NCI-H1694 (cell line): ENCODE data around the gene GLIS2.
A peak's percentile ranks its signal among the peaks of the same experiment; 100 is the strongest.

Source experiments
- DNase-seq: peaks from one replicate; lab custom pipeline; 2025; lab: John Stamatoyannopoulos, UW

Gene GLIS2

DNA sequence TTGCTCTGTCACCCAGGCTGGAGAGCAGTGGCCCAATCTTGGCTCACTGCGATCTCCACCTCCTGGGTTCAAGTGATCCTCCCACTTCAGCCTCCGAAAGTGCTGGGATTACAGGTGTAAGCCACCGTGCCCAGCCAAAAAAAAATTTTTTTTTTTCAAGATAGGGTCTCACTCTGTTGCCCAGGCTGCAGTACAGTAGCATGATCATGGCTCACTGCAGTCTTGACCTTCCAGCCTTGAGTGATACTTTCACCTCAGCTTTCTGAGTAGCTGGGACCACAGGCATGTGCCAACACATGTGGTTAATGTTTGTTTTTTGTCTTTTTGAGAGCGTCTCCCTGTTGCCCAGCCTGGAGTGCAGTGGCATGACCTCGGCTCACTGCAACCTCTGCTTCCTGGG, 37.0 kb downstream of the GLIS2 start:
- no peak for DNase-seq

DNA sequence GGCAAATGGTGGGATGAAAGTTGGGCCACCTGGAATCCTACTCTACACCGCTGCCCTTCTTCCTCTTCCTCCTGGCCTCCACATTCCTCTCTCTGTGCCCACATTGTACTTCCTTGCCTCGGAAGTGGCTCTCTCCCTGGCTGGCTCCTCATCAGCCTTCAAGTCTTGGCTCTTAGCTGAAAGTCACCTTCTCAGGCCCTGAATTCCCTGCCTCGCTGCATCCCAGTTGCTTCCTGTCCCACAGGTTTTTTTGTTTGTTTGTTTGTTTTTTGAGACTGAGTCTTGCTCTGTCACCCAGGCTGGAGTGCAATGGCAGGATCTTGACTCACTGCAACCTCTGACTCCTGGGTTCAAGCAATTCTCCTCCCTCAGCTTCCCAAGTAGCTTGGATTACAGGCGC, 37.8 kb downstream of the GLIS2 start:
- no peak for DNase-seq

DNA sequence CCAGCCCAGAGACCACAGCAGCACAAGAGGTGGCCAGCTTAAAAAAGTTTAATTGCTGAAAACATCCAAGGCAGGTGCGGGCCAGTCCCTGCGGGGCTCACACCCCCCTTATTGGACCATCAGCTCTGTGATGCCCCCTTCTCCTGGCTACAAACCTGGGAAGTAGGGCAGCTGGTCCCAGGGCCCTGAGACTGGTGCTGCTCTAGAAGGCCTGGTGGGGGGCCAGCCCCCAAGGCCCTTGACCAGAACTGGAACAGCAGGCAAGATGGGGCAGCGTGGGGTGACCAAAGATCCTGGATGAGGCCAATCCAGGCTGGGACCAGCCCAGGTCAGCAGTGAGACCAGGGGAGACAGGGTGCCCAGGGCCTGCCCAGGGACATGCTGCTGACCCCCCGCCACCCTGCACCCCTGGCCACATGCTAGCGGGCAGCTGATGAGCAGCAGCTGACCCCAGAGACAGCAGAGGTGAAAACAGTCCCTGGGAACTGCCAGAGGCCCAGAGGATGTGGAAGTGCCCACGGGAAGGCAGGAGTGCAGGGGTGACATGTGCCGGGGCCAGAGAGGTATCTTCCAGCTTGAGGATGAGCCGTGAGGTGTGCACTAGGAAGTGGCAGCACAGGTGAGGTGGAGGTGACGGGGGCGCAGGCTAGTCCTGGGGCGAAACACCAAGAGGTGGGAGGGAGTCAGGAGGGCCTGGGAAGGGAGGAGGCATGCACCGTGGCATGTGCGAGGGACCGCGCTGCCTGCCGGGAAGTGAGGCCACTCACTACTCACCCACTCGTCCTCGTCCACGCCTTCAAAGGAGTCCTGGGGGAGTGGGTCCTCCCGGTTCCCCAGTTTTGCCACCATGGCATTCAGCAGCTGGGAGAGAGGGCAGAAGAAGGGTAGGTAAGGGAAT, 38.9 kb downstream of the GLIS2 start:
- DNase-seq, result no peak

DNA sequence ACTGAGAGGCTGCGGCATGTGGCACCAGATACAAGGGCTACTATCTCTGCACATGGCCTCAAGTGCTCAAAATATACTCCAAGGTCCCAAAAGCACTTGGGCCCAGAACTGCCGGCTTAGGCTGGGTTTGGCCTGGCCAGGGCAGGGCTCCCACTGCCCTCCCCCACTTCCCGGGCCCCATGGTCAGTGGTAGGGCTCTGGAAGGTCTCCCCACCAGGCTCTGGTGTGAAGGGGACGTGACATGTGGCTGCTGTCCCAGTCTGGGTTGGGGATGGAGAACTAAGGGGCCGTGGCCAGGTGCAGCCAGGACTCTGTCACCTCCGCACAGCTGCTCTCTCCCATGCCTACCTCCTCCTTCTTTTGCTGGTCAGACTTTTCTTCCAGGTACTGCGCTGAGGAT, 41.0 kb downstream of the GLIS2 start:
- no peak for DNase-seq

DNA sequence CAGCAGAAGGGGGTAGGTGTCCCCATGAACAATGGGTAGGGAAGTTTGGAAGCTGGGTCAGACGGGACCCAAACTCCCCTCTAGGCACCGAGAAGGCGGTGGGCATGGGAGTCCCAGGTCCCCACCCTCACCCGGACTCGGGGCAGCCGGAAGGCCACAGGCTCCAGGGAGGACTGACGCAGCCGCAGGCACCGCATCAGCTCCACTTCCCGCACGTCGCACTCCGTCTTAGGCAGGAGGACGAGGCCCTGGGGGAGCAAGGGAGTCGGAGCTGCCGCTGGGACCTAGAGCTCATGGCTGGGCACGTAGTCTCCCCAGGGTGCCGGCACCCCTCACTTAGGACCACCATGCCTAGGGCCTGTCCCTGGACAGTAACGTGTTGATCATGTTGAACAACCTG, 42.4 kb downstream of the GLIS2 start:
- DNase-seq, result no peak

DNA sequence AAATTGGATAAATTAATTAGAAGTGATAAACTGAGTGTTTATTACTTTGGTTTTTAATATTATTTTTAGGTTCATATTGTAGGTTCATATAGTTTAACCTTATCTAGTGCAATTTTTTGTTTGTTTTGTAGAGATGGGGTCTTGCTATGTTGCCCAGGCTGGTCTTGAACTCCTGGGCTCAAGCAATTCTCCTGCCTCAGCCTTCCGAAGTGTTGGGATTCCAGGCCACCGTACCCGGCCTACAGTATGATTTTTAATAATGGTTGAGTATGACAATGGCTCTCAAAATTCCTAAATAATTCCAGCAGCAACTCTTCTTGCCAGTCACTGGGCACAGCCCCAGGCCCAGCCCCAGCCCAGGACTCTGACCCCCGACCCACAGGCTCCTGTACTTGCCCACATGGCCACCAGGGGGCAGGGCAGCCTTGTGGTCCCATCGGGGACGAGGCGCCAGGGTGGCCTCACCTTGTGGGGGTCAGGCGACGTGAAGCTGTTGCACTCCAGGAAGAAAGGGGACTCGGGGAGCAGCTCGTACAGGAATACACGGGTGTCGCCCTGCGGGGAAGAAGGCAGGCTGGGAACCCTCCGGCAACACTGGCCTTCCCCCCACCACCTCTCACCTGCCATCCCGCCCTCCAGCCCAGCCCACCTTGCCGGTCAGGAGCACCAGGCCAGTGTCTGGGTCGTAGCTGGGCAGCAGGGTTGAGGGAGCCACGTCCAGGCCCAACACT, 43.1 kb downstream of the GLIS2 start:
- peak; percentile 5 for DNase-seq

DNA sequence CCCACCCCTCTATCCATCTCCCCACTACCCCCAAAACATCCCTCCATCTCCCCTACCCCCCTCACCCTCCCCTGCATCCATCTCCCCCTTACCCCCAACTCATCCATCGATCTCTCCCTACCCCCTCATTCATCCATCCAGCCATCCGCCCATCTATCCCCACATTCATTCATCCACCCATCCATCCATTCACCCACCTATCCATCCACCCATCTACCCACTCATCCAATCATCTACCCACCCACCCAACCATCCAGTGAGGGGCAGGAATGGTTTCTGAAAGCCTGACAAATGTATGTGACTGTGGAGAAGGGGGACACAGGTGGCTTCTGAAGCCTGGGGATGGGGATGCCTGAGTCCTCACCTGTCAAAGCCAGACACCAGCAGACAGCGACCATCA, 44.0 kb downstream of the GLIS2 start:
- no peak for DNase-seq

DNA sequence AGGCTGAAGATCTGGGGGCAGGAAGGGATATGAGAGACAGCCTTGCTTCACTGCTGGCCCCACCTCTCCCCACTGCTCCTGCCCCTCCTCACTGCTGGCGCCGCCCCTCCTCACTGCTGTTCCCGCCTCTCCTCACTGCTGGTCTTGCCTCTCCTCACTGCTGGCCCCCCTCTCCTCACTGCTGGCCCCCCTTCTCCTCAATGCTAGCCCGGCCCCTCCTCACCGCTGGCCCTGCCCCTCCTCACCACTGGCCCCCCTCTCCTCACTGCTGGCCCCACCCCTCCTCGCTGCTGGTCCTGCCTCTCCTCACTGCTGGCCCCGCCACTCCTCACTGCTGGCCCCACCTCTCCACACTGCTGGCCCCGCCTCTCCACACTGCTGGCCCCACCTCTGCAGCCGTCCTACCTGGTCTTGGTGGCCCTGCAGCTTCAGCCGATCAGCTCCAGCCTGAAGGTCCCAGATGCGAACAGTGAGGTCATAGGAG, 44.7 kb downstream of the GLIS2 start:
- DNase-seq, result no peak

DNA sequence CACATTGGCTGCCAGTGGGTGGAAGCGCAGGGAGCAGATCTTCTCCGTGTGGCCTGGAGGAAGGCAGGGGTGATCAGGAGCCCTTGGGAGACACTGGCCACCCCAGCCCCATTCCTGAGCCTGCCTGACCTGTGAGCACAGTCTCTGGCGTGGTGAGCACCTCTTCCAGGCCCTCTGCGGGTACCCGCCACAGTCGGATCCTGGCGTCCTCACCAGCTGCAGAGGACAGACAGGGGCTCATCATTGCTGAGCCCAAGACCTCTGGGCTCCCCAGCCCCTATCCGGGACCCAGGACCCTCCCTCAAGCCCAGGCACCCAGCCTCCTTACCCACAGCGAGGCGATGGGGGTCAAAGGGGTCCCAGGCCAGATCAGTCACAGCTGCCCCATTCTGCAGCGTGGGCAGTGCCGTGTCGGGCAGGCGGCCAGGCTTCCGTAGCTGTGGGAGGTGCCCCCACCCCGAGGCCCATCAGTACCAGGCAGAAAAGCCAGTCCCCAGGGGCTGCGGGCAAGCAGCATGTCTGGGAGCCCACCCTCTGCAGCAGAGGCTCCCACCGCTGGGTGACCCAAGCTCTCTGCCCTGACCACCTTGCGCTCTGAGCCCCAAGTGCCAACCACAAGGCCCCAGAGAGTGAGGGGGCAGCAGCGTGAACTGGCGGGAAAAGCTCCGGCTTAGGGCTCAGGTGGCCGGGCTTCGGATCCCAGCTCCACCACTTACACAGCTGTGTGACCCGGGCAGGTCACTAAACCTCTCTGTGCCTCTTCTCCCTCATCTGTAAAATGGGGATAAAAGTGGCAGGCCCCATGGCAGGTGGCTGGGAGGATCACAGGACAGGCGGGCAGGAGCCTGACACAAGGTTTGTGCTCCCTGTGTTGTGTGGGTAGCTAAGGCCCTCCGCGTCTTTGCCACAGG, 45.4 kb downstream of the GLIS2 start:
- no peak for DNase-seq

DNA sequence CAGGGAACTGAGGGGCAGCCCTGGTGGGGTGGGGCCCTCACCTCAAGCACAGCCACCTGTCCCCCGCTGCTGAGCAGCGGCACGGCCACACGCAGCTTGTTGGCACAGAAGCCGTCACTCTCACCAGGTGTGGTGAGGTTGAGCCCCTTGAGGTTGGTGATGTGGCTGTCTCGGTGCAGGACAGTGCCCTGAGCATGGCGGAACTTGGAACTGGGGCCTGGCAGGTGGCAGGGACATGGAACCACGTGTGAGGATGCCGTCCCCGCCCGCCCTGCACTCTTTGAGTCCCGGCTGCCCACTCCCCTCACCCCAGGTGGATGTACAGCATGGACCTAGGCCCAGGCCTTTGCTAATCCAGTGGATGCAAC, 46.1 kb downstream of the GLIS2 start:
- DNase-seq, result no peak

DNA sequence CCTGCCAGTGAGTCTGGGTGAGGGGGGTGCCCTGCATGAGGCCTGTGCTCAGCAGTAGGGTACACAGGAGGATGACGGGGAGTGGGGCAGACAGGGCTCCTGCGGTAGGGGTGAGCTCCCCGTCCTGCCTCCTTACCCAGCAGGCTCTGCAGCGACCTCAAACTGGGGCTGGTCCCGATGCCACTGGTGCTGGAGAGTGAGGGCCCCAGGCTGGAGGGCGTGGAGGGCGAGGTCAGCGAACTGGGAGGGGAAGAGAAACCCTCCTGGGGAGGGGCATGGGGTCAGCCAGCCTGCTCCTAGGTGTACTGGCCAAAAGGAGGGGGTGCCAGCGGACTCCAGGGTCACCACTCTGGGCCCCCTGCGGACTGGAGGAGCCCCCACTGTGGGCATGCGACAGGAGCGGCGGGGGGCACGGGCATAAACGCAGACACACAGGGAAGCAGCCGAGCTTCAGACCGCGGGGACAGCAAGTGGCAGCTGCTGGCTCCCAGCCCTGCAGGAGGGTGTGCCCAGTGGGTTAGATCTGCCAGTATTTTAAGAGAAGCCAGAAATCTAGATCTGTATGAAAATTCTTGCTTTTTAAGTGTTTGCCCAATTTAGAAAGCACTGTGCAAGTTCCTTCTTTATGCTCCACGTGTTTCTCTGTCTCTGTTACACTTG, 46.7 kb downstream of the GLIS2 start:
- no peak for DNase-seq

DNA sequence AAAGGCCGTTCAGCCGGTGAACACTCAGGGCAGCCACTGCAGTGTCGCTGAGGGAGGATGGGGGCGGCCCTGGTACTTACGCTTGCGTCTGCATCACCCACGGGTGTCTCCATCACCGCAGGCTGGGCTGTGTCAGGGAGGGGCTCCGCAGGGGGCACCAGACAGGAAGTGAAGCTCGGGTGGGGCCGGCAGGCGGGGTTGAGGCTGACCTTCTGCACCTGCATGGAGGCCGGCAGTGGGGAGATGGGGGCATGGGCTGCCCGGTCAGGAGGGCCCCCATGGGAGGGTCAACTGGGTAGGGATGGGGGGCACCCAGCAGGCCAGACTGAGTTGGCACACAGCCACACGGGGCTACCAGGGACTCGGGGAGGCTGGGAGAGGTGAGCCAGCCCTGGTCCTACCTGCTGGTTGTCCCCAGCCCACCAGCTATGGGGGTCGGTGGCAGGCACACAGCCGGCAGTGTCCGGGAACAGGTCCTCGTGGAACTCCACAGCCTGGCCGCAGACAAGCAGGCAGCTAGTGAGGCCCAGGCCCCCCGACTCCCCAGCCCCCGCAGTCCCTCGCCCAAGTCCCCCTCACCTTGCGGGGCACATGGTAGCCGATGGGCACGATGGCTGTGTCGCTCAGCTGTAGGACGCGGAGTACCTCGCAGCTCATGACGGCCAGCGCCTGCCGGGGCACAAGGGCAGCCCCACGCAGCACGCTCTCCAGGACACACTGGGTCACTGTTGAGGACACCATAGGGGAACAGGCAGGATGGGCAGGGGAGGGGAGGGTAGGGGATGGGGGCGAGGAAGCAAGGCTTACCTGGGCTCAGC, 48.5 kb downstream of the GLIS2 start:
- no peak for DNase-seq

DNA sequence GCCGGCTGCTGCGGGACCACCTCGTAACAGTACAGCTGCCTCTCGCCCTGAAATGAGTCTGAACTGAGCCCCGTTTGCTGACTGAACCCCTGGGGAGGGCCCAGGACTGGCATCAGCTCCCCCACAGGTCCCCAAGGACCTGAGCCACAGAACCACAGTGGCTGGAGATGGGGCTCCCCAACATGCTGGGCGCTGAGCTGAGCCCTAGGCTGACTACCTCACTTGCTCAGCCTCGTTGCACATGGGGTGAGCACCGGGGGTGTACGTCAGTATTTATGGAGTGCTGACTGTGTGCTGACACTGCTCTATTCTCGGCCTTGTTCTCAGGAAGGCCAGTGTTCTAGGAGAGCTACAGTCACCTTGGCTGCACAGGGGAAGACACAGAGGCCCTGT, 49.1 kb downstream of the GLIS2 start:
- DNase-seq, result no peak

DNA sequence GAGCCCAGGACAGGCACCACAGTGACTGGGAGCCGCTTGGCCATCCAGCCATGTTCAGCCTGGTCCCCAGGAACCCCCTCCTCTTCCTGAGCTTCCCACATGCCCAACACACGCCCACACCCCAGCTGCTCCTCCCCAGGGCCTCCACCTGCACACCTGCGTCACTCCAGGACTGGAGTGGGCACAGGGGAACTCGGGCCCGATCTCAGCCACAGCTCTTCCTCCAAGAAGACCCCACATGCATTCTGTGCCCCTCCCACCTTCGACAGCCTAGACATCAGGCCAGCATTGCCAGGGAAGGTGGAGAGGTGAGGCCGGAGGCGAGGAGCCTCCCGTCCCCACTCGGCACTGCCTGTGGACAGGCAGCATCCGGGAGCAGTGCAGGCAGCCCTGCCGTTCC, 49.7 kb downstream of the GLIS2 start:
- DNase-seq, result no peak

DNA sequence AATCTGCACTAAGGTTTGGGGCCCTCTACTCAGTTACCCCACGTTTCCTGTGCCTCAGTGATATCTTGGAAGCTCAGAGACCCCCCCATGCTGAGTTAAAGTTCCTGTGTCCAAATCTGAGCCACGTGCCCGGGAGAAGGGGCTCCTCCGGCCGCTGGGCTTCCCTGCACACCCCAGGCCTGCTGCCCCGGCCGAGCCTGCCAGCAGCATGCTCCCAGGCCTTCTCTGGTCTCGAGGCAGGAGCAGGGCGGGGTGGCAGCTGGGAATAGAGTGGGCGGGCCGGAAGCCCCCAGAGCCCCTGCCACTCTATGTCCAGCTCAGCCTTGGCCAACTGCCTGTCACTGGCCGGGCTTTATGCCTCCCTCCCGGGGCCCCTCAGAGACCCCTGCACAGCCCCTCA, 50.1 kb downstream of the GLIS2 start:
- no peak for DNase-seq

DNA sequence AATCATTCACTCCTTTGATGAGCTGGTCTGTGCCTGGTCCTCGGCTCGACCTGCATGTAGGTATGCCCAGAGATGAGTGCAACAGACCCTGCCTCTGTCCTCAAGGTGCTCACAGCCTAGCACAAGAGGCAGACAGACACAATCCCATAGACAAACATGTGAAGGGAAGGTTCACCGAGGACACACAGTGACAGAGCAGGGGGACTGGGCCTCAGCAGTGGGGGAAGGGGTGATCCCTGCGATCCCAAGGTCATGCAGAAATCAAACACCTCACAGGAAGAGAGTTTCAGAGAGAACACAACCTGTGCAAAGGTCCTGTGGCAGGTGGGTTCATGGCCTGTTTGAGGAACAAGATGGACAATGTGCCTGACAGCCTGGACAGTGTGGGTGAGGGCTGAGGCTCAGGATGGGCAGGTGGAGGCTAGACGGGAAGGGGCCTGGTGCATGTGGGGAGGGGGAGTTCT, 51.6 kb downstream of the GLIS2 start:
- DNase-seq, result no peak

DNA sequence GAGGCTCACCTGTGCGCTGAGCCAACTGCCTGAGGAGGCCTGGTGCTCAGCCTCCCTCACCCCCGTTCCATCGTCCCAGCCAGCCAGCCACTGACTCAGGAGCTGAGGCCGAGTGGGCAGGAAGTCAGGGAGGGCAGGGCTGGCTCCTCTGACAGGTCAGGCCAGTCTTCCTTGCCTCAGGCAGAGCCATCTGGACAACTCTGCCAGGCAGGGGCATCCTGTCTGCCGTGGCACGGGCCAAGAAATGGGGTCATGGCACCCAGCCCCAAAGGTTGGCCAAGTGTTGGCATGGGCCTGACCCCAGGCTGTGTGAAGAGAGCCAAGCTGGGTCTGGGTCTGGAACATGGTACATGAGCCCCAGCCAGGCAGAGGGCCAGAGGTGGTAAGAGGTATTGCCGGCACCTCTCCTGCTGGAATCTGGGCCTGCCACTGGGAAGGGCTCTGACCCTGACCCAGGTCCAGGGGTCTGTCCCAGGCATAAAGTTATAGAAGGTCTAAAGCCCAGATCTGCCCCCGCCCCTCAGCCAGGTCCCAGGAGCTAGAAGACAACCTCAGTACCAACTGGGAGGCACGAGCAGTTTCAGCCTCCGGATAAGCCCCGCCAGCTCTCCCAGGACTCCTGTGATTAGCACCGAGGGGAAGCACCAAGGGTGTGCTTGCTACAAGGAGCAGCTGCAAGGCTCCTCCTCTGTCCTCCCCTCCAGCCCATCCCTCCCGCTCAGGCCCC, 53.3 kb downstream of the GLIS2 start:
- no peak for DNase-seq

DNA sequence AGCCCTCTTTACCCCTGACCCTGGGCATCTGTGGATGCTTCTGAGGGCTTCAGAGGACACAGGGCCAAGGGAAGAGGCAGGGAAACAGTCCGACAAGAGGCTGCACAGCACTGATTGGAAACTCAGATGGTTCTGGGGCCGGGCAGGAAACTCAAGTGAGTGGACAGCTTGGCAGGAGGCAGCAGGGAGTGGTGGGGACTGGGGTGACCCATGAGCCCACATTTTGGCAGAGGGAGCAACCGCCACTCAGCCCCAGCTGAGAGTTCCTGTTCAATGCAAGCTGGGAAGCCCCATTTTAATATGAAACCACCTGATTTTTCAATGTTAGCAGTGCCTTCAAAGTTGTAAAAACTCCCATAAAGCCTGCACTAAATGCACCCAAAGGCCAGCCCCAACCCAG, 54.3 kb downstream of the GLIS2 start:
- DNase-seq, result no peak

DNA sequence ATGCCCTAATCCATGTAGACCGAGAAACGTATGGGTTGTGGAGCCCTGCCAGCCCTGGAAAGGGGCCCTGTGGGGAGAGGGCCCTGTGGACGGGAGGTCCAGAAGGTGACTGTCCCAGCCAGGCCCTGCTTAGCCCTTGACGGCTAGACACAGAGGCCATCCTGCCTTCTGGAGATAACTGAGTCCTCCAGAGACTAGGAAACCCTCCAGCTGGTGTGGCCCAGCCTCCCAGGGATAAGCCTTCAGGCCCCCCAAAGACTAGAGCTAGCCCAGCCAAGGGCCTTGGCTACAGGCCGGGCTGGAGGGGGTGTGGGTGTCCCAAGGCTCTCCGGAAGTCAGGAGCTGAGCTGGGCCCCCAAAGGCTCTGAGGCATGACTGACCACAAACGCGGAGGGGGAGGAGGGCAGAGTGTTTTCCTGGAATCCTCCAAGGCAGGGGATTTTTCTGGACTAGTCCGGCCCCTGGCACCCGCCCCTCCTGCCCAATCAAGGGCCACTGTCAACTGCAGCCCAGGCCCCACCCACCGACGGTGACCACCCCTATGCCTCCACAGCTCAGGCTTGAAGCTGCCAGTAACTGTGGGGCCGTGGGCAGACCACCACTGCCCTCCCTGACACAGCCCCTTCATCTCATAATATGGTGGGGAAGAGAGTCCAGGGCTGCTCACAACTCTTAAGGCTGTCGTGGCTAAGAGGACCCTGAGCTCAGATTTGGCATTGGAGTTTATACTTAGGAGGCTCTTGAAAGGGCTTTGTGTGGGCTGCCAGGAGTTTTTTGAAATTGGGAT, 54.9 kb downstream of the GLIS2 start:
- DNase-seq, result no peak
